OCI-LY7 (cell line): ENCODE data around the gene COG2.

ENCODE experiments used
- CTCF ChIP-seq: fragments of 200-600 bp; sonication (generic); conservative IDR thresholded peaks from 2 replicates; pipeline ENCODE4 v1.5.1; 2014; ENCODE audit warnings: mild to moderate bottlenecking, antibody characterized with exemption, low read length, moderate library complexity, mixed read lengths
- EZH2phosphoT487 ChIP-seq: fragments of 200-600 bp; sonication (generic); IDR thresholded peaks from 2 replicates; pipeline ENCODE4 v1.6.1; 2018; ENCODE audit warnings: low read depth, borderline replicate concordance, mild to moderate bottlenecking, mixed run types, antibody characterized with exemption, low read length, moderate library complexity, mixed read lengths

- TF ChIP-seq CTCF (no peak), EZH2phosphoT487 (no peak)
Measured at GRCh38 chr1:230698130-230698529, 55.8 kb downstream of the COG2 start.
